ENCODE results near the gene PRC1.

Gene PRC1

GRCh38 chr15:90979582-90979981 is 14.8 kb downstream of the PRC1 start:
- DNase-seq = peak in 1 of 2 experiments; percentile 15
- no peak for TF ChIP-seq GATA1 (IDR thresholded peaks at IDR 0.05; ENCODE audit: low read depth, low read length)

GRCh38 chr15:90974216-90974615 is 20.1 kb downstream of the PRC1 start:
- DNase-seq = no peak
- no peak for TF ChIP-seq POLR2A (IDR thresholded peaks at IDR 0.05; ENCODE audit: low read length)
- no peak for TF ChIP-seq GATA1 (IDR thresholded peaks at IDR 0.05; ENCODE audit: low read depth, low read length)

- TF ChIP-seq GATA1 (IDR thresholded peaks at IDR 0.05; ENCODE audit: low read depth, low read length) (no peak), POLR2A (IDR thresholded peaks at IDR 0.05; ENCODE audit: low read length) (no peak)
- no peak for DNase-seq
Measured at GRCh38 chr15:90972133-90972532, 22.2 kb downstream of the PRC1 start.

- no peak for TF ChIP-seq POLR2A (IDR thresholded peaks at IDR 0.05; ENCODE audit: low read length)
- TF ChIP-seq GATA1 (IDR thresholded peaks at IDR 0.05; ENCODE audit: low read depth, low read length) = no peak
Measured at GRCh38 chr15:90970274-90970673, 24.1 kb downstream of the PRC1 start.

GRCh38 chr15:90968434-90968833 is 25.9 kb downstream of the PRC1 start:
- TF ChIP-seq POLR2A (IDR thresholded peaks at IDR 0.05; ENCODE audit: low read length) = no peak
- TF ChIP-seq GATA1 (IDR thresholded peaks at IDR 0.05; ENCODE audit: low read depth, low read length) = no peak
- DNase-seq = no peak

More at GRCh38 chr15:90970274-90970673, 24.1 kb downstream of the PRC1 start:
- DNase-seq = no peak

GRCh38 chr15:90967206-90967605 is 27.1 kb downstream of the PRC1 start:
- TF ChIP-seq POLR2A (IDR thresholded peaks at IDR 0.05; ENCODE audit: low read length) = no peak
- no peak for TF ChIP-seq GATA1 (IDR thresholded peaks at IDR 0.05; ENCODE audit: low read depth, low read length)
- DNase-seq = no peak

- no peak for DNase-seq
Measured at GRCh38 chr15:90966262-90966661, 28.1 kb downstream of the PRC1 start.

GRCh38 chr15:90962021-90962420 is 32.3 kb downstream of the PRC1 start:
- TF ChIP-seq GATA1 (IDR thresholded peaks at IDR 0.05; ENCODE audit: low read depth, low read length) = no peak
- TF ChIP-seq POLR2A (IDR thresholded peaks at IDR 0.05; ENCODE audit: low read length) = no peak
- DNase-seq = no peak

More at GRCh38 chr15:90966262-90966661, 28.1 kb downstream of the PRC1 start:
- TF ChIP-seq POLR2A (IDR thresholded peaks at IDR 0.05; ENCODE audit: low read length) = no peak
- no peak for TF ChIP-seq GATA1 (IDR thresholded peaks at IDR 0.05; ENCODE audit: low read depth, low read length)

- TF ChIP-seq POLR2A (IDR thresholded peaks at IDR 0.05; ENCODE audit: low read length) = no peak
- no peak for TF ChIP-seq GATA1 (IDR thresholded peaks at IDR 0.05; ENCODE audit: low read depth, low read length)
Measured at GRCh38 chr15:90960298-90961091, 33.8 kb downstream of the PRC1 start.

GRCh38 chr15:90959894-90960293 is 34.4 kb downstream of the PRC1 start:
- TF ChIP-seq POLR2A (IDR thresholded peaks at IDR 0.05; ENCODE audit: low read length) (no peak), GATA1 (IDR thresholded peaks at IDR 0.05; ENCODE audit: low read depth, low read length) (no peak)

More at GRCh38 chr15:90960298-90961091, 33.8 kb downstream of the PRC1 start:
- no peak for DNase-seq

GRCh38 chr15:90959028-90959595 is 35.2 kb downstream of the PRC1 start:
- no peak for TF ChIP-seq POLR2A (IDR thresholded peaks at IDR 0.05; ENCODE audit: low read length)
- TF ChIP-seq GATA1 (IDR thresholded peaks at IDR 0.05; ENCODE audit: low read depth, low read length) = no peak
- no peak for DNase-seq

More at GRCh38 chr15:90959894-90960293, 34.4 kb downstream of the PRC1 start:
- no peak for DNase-seq

- no peak for DNase-seq
- TF ChIP-seq GATA1 (IDR thresholded peaks at IDR 0.05; ENCODE audit: low read depth, low read length) (no peak), POLR2A (IDR thresholded peaks at IDR 0.05; ENCODE audit: low read length) (no peak)
Measured at GRCh38 chr15:90957791-90958190, 36.5 kb downstream of the PRC1 start.

- DNase-seq = no peak
- TF ChIP-seq GATA1 (IDR thresholded peaks at IDR 0.05; ENCODE audit: low read depth, low read length) (no peak), POLR2A (IDR thresholded peaks at IDR 0.05; ENCODE audit: low read length) (no peak)
Measured at GRCh38 chr15:90957031-90957790, 37.1 kb downstream of the PRC1 start.
